Measurements from ENCODE around the gene CLTRN.

DNA sequence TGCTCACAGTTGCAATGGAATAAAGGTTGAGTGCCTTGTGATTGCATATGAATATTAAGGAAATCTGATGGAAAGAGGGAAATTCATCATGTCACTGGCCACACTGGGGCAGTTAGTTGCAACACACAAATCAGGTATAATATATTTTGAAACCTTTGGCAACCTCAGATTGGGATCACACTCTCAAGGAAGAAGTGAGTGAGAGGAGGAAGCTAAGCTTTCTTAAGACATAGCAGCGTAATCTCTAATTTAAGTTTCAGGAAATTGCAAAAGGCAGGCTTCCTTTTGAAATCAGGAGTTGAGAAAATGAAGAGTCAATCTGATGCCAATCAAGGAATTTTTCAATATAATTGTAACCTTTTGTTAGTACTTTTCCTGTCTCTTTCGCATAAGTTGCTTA is 12.3 kb upstream of the CLTRN start:
- TF ChIP-seq POLR2AphosphoS5 (IDR thresholded peaks at IDR 0.05) (no peak), POLR2A (IDR thresholded peaks at IDR 0.05) (no peak)
